Smooth muscle cell (in vitro differentiated cells): ENCODE measurements around the gene PORCN. TPM values are rescaled to one million over a fixed set of nuclear protein-coding genes. Genes with fewer than 3 reads are reported as not detected.

Experiments used
- DNase-seq: peaks from one replicate; lab custom pipeline; 2025; ENCODE audit not compliant: unreplicated experiment; lab: John Stamatoyannopoulos, UW
- H2AFZ ChIP-seq: fragments of 200-600 bp; sonication (generic); 2 replicates; pipeline ENCODE4 v1.6.0; 2016; ENCODE audit warnings: antibody characterized with exemption, low read depth, mild to moderate bottlenecking
- H3F3A ChIP-seq: fragments of 200-600 bp; sonication (generic); 2 replicates; pipeline ENCODE4 v1.6.0; 2017; ENCODE audit warnings: antibody characterized with exemption, low read depth
- H3K27ac ChIP-seq: fragments of 200-600 bp; sonication (generic); 2 replicates; pipeline ENCODE4 v1.5.1; 2016; ENCODE audit warnings: low read depth, mild to moderate bottlenecking
- H3K27me3 ChIP-seq: fragments of 200-600 bp; sonication (generic); 2 replicates; pipeline ENCODE4 v1.6.1; 2016; ENCODE audit warnings: low read depth, mild to moderate bottlenecking
- H3K36me3 ChIP-seq: fragments of 200-600 bp; sonication (generic); 2 replicates; pipeline ENCODE4 v1.5.1; 2016; ENCODE audit warnings: low read depth
- H3K4me1 ChIP-seq: fragments of 200-600 bp; sonication (generic); 2 replicates; pipeline ENCODE4 v1.5.1; 2016; ENCODE audit warnings: low read depth
- H3K4me2 ChIP-seq: fragments of 200-600 bp; sonication (generic); 2 replicates; pipeline ENCODE4 v1.6.0; 2016; ENCODE audit warnings: mild to moderate bottlenecking
- H3K4me3 ChIP-seq: fragments of 200-600 bp; sonication (generic); 2 replicates; pipeline ENCODE4 v1.5.1; 2016; ENCODE audit warnings: mild to moderate bottlenecking
- H3K79me2 ChIP-seq: fragments of 200-600 bp; sonication (generic); 2 replicates; pipeline ENCODE4 v1.6.0; 2016; ENCODE audit warnings: low read depth, mild to moderate bottlenecking
- H3K9ac ChIP-seq: fragments of 200-600 bp; sonication (generic); 2 replicates; pipeline ENCODE4 v1.6.0; 2016; ENCODE audit warnings: low read depth
- H3K9me3 ChIP-seq: fragments of 200-600 bp; sonication (generic); replicated peaks from 2 replicates; pipeline ENCODE4 v1.5.1; 2016; ENCODE audit warnings: low read depth
- H4K20me1 ChIP-seq: fragments of 200-600 bp; sonication (generic); 2 replicates; pipeline ENCODE4 v1.6.0; 2016; ENCODE audit warnings: low read depth
- CTCF ChIP-seq: fragments of 200-600 bp; sonication (generic); IDR thresholded peaks from 2 replicates; pipeline ENCODE4 v1.5.1; 2017; ENCODE audit warnings: borderline replicate concordance, mild to moderate bottlenecking, antibody characterized with exemption; ENCODE audit not compliant: insufficient read depth, poor library complexity, severe bottlenecking
- WGBS: methylation state at CpG from one replicate; pipeline ENCODE4 v1.1.7; 2016; ENCODE audit warnings: low lambda C conversion rate; 5-methylcytosine and 5-hydroxymethylcytosine counted together
- polyA plus RNA-seq: library from polyadenylated mRNA; unstranded; fragments of >200 nt; fragmentation: Nextera tagmentation; extraction: Ambion mirVana; gene quantifications from 2 replicates; pipeline ENCODE4 v1.2.1, GENCODE V29; 2016
- total RNA-seq: library from RNA; depleted of rRNA; stranded (reverse); fragments of >200 nt; gene quantifications from 2 replicates; pipeline ENCODE4 v1.2.3, GENCODE V29; 2014

PORCN gene
- total and polyA plus RNA-seq, 2 experiments from 2014 or later, result 14.8 to 25.5 TPM

GRCh38 chrX:48467281-48467761 lies 41.5 kb upstream of the PORCN start:
- Histone ChIP-seq H3F3A (no peaks in the 10 kb centered on the region), H2AFZ (no peak overlapping the region), H3K27me3 (no peaks in the 10 kb centered on the region), H4K20me1 (no peaks in the 10 kb centered on the region), H3K4me1 (no peaks in the 10 kb centered on the region), H3K36me3 (no peaks in the 10 kb centered on the region), H3K9me3 (no peaks in the 10 kb centered on the region), H3K4me3 (peak overlapping the region; percentile 33), H3K79me2 (no peaks in the 10 kb centered on the region), H3K4me2 (peak overlapping the region; percentile 84), H3K27ac (no peak overlapping the region), H3K9ac (no peak overlapping the region)
- no peak for DNase-seq
- no peak for TF ChIP-seq CTCF
- 78% methylated on average over 6 of the region's 10 CpGs for WGBS

- Histone ChIP-seq H3K27me3 (no peaks in the 10 kb centered on the region), H3K36me3 (no peaks in the 10 kb centered on the region), H3K79me2 (no peaks in the 10 kb centered on the region), H3K27ac (no peak overlapping the region), H3K4me3 (peak overlapping the region; percentile 33), H2AFZ (no peak overlapping the region), H3K4me1 (no peaks in the 10 kb centered on the region), H3K9me3 (no peaks in the 10 kb centered on the region), H4K20me1 (no peaks in the 10 kb centered on the region), H3K4me2 (peak overlapping the region; percentile 84), H3K9ac (no peak overlapping the region), H3F3A (no peaks in the 10 kb centered on the region)
- TF ChIP-seq CTCF, result no peak
- DNase-seq, result no peak
- WGBS, result 64% methylated on average over 5 of the region's 18 CpGs
These were observed 40.5 kb upstream of the PORCN start for GRCh38 chrX:48468247-48468671.

GRCh38 chrX:48468693-48469691 lies 39.8 kb upstream of the PORCN start:
- DNase-seq, result no peak
- WGBS, result 43% methylated on average over 23 of the region's 23 CpGs
- H3K4me3 ChIP-seq, result peak overlapping the region; percentile 33
- H3K9me3 ChIP-seq, result no peaks in the 10 kb centered on the region
- no peaks in the 10 kb centered on the region for H3K79me2 ChIP-seq
- H3K27me3 ChIP-seq, result no peaks in the 10 kb centered on the region
- H3K36me3 ChIP-seq, result no peaks in the 10 kb centered on the region
- H3K27ac ChIP-seq, result no peak overlapping the region
- no peaks in the 10 kb centered on the region for H3K4me1 ChIP-seq
- no peak overlapping the region for H3K9ac ChIP-seq
- no peaks in the 10 kb centered on the region for H4K20me1 ChIP-seq
- no peaks in the 10 kb centered on the region for H3F3A ChIP-seq
- no peak overlapping the region for H2AFZ ChIP-seq
- no peak for TF ChIP-seq CTCF
- H3K4me2 ChIP-seq, result peak overlapping the region; percentile 84
